Stimulated activated CD4-positive, alpha-beta T cell treated with anti-CD3 and anti-CD28 coated beads, Interleukin-2, amount 100 ng/mL, for 24 hours (primary cell): Measurements from ENCODE around the gene INPP5A.

Experiments
- DNase-seq, 2 donors: peaks; one replicate each; pipeline ENCODE4 v3.0.0-alpha.2; 2020

INPP5A gene

GRCh38 chr10:132634241-132634946, 96.8 kb downstream of the INPP5A start:
- no peak for DNase-seq

GRCh38 chr10:132634947-132635271, 97.3 kb downstream of the INPP5A start:
- DNase-seq: no peak

- no peak for DNase-seq
These were observed 98.8 kb downstream of the INPP5A start for GRCh38 chr10:132636358-132636757.

- DNase-seq: peak; percentile 14 to 23
These were observed 100.0 kb downstream of the INPP5A start for GRCh38 chr10:132637477-132638129.

- no peak for DNase-seq
These were observed 100.5 kb downstream of the INPP5A start for GRCh38 chr10:132638130-132638515.

GRCh38 chr10:132639470-132639869, 101.9 kb downstream of the INPP5A start:
- no peak for DNase-seq

- DNase-seq: no peak
These were observed 102.9 kb downstream of the INPP5A start for GRCh38 chr10:132640326-132641125.

- DNase-seq: no peak
These were observed 103.8 kb downstream of the INPP5A start for GRCh38 chr10:132641401-132641800.

GRCh38 chr10:132641966-132642731, 104.6 kb downstream of the INPP5A start:
- DNase-seq: no peak

GRCh38 chr10:132642732-132643008, 105.1 kb downstream of the INPP5A start:
- no peak for DNase-seq

GRCh38 chr10:132643709-132644526, 106.3 kb downstream of the INPP5A start:
- no peak for DNase-seq

- DNase-seq: no peak
These were observed 107.1 kb downstream of the INPP5A start for GRCh38 chr10:132644527-132645246.

GRCh38 chr10:132645247-132645530, 107.6 kb downstream of the INPP5A start:
- no peak for DNase-seq

GRCh38 chr10:132645630-132646442, 108.2 kb downstream of the INPP5A start:
- no peak for DNase-seq

- no peak for DNase-seq
These were observed 109.0 kb downstream of the INPP5A start for GRCh38 chr10:132646443-132647097.

- DNase-seq: no peak
These were observed 109.8 kb downstream of the INPP5A start for GRCh38 chr10:132647424-132647823.

- no peak for DNase-seq
These were observed 110.7 kb downstream of the INPP5A start for GRCh38 chr10:132648072-132648850.

- no peak for DNase-seq
These were observed 111.4 kb downstream of the INPP5A start for GRCh38 chr10:132648851-132649528.
